Non-pigmented ciliary epithelial cell (primary cell): Measurements from ENCODE around the gene HLA-B.

Source experiments
- DNase-seq: peaks from one replicate; pipeline ENCODE4 v3.0.0-alpha.2; 2010; ENCODE audit warnings: low read depth

Gene HLA-B

GRCh38 chr6:31352683-31353383 is 4.1 kb downstream of the HLA-B start:
- DNase-seq, result no peak

GRCh38 chr6:31352310-31352682 is 4.7 kb downstream of the HLA-B start:
- no peak for DNase-seq

- DNase-seq, result no peak
These were observed 5.3 kb downstream of the HLA-B start for GRCh38 chr6:31351401-31352309.

- no peak for DNase-seq
These were observed 6.0 kb downstream of the HLA-B start for GRCh38 chr6:31351033-31351380.

- DNase-seq, result no peak
These were observed 6.6 kb downstream of the HLA-B start for GRCh38 chr6:31350196-31351032.

- DNase-seq, result no peak
These were observed 7.7 kb downstream of the HLA-B start for GRCh38 chr6:31349301-31349700.

- DNase-seq, result no peak
These were observed 11.8 kb downstream of the HLA-B start for GRCh38 chr6:31345026-31345730.

GRCh38 chr6:31340228-31340627 is 16.8 kb downstream of the HLA-B start:
- DNase-seq, result no peak

- no peak for DNase-seq
These were observed 17.8 kb downstream of the HLA-B start for GRCh38 chr6:31339210-31339609.

- DNase-seq, result no peak
These were observed 20.0 kb downstream of the HLA-B start for GRCh38 chr6:31336896-31337496.

- DNase-seq, result no peak
These were observed 24.1 kb downstream of the HLA-B start for GRCh38 chr6:31332637-31333602.

- no peak for DNase-seq
These were observed 28.5 kb downstream of the HLA-B start for GRCh38 chr6:31328355-31328960.

- no peak for DNase-seq
These were observed 35.2 kb downstream of the HLA-B start for GRCh38 chr6:31321820-31322219.

GRCh38 chr6:31321005-31321707 is 35.8 kb downstream of the HLA-B start:
- DNase-seq, result no peak

GRCh38 chr6:31317036-31317435 is 39.9 kb downstream of the HLA-B start:
- DNase-seq, result no peak

GRCh38 chr6:31309641-31310040 is 47.3 kb downstream of the HLA-B start:
- DNase-seq, result no peak

GRCh38 chr6:31308845-31309175 is 48.2 kb downstream of the HLA-B start:
- no peak for DNase-seq

GRCh38 chr6:31308050-31308844 is 48.7 kb downstream of the HLA-B start:
- no peak for DNase-seq

GRCh38 chr6:31307669-31308049 is 49.3 kb downstream of the HLA-B start:
- no peak for DNase-seq
